Choroid plexus epithelial cell (primary cell): ENCODE results near the gene UBE2L6.

Experiments used
- DNase-seq: peaks from one replicate; pipeline ENCODE4 v3.0.0-alpha.2; 2010; ENCODE audit warnings: low read depth
- H3K4me3 ChIP-seq: 2 replicates; pipeline ENCODE4 v1.5.1; 2011; ENCODE audit warnings: low read depth, mild to moderate bottlenecking, control low read depth, low read length, moderate library complexity
- CTCF ChIP-seq: conservative IDR thresholded peaks from 2 replicates; pipeline ENCODE4 v1.5.1; 2011; ENCODE audit warnings: low read depth, mild to moderate bottlenecking, control low read depth, inconsistent platforms, low read length, moderate library complexity

UBE2L6 gene

GRCh38 chr11:57530596-57531507 is 36.6 kb downstream of the UBE2L6 start, which contains the start of gene TIMM10:
Gene TIMM10, minus strand, starts transcription at chr11:57530754. Its CDS starts 565 bp downstream, at chr11:57530189.
- H3K4me3 ChIP-seq, result peak within 1 kb of the TSS; percentile 89
- DNase-seq, result peak; percentile 97
- TF ChIP-seq CTCF, result no peak

GRCh38 chr11:57530215-57530595 is 37.3 kb downstream of the UBE2L6 start:
- peak overlapping the region; percentile 89 for H3K4me3 ChIP-seq
- no peak for TF ChIP-seq CTCF
- DNase-seq, result no peak

- TF ChIP-seq CTCF, result no peak
- H3K4me3 ChIP-seq, result no peak overlapping the region
- no peak for DNase-seq
These were observed 38.5 kb downstream of the UBE2L6 start for GRCh38 chr11:57529012-57529411.

GRCh38 chr11:57527056-57527631 is 40.3 kb downstream of the UBE2L6 start:
- H3K4me3 ChIP-seq, result no peak overlapping the region
- TF ChIP-seq CTCF, result peak; percentile 98
- peak; percentile 78 for DNase-seq

GRCh38 chr11:57523419-57523818 is 44.1 kb downstream of the UBE2L6 start:
- no peak for DNase-seq
- TF ChIP-seq CTCF, result no peak
- no peak overlapping the region for H3K4me3 ChIP-seq

- TF ChIP-seq CTCF, result no peak
- no peak for DNase-seq
- no peak overlapping the region for H3K4me3 ChIP-seq
These were observed 46.4 kb downstream of the UBE2L6 start for GRCh38 chr11:57521116-57521515.

GRCh38 chr11:57516061-57516443 is 51.4 kb downstream of the UBE2L6 start:
- no peak for DNase-seq
- H3K4me3 ChIP-seq, result peak overlapping the region; percentile 77
- TF ChIP-seq CTCF, result no peak
